A549 (cell line): ENCODE measurements around the gene SLC15A3.

Experiments used
- CHD2 ChIP-seq: fragments of 150-350 bp; IDR thresholded peaks from 2 replicates; pipeline ENCODE4 v1.6.1; 2014; ENCODE audit warnings: low read length; ENCODE audit not compliant: partially characterized antibody
- EP300 ChIP-seq, 2 experiments: fragments of >200 bp; sonication (Bioruptor Twin); formaldehyde crosslinking; IDR thresholded peaks; 2 replicates in 1 of 2; 3 replicates in 1 of 2; pipeline ENCODE4 v1.6.1; 2016 to 2017
- HOXA7 ChIP-seq: fragments of 250-450 bp; sonication (Bioruptor Pico); IDR thresholded peaks from 2 replicates; pipeline ENCODE4 v1.5.0; 2020; ENCODE audit warnings: mild to moderate bottlenecking, moderate library complexity
- POLR2A ChIP-seq: IDR thresholded peaks from 2 replicates; pipeline ENCODE4 v1.6.1; 2012; ENCODE audit warnings: mild to moderate bottlenecking, low read length
- RCOR1 ChIP-seq: fragments of 150-350 bp; IDR thresholded peaks from 2 replicates; pipeline ENCODE4 v1.6.1; 2014; ENCODE audit warnings: antibody characterized with exemption, low read length, low read depth

DNA sequence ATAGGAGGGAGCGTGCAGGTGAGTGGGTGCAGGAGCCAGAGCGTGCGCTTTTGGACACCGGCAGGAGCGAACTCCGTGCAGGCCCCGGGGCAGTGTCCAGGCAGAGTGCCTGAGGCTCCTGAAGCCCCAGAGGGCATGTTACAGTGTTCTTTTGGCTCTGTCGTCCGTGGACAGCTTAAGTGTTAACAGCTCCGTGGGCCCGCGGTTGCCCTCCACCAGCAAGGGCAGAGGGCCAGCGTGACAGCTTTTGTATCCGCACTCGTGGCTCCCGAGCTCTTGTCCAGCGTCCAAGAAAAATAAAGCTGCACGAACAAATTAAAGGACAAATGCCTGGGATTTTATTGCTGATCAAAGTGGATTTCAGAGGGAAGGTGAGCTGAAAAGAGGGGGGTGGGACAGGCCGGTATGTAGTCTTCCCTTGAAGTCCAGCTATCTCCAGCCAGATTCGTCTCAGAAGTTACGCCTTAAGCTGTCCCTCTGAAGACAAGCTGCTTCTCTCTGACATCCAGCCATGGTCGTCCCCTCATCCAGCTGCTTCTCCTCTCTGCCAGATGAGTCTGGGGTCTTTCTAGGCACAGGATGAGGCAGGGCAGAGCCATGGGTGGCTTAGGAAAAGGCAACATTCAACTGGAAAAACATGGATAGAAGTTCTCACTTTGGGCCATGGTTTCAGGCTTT, 39.0 kb downstream of the SLC15A3 start:
- TF ChIP-seq CHD2 (no peak), EP300 (IDR thresholded peaks at IDR 0.05) (no peak), POLR2A (no peak), RCOR1 (no peak), HOXA7 (CRISPR knock-in tag) (no peak)
